ENCODE data around the gene MOB3B.
A peak's percentile ranks its signal among the peaks of the same experiment; 100 is the strongest.

The MOB3B gene

GRCh38 chr9:27529316-27530278 is at the start of gene MOB3B:
Gene MOB3B, minus strand, starts transcription at chr9:27529814. Its CDS starts 74,264 bp downstream, at chr9:27455550.
- peak; percentile 68 for DNase-seq

GRCh38 chr9:27573634-27574590 is 44.3 kb upstream of the MOB3B start:
- DNase-seq = peak; percentile 99

GRCh38 chr9:27572918-27573633 is 43.5 kb upstream of the MOB3B start, which contains the start of gene C9orf72:
Gene C9orf72, minus strand, starts transcription at chr9:27573481. Its CDS starts 6,361 bp downstream, at chr9:27567120.
- peak; percentile 77 for DNase-seq

- peak; percentile 47 for DNase-seq
Observed at GRCh38 chr9:27572566-27572917, 42.9 kb upstream of the MOB3B start.

- DNase-seq = no peak
Observed at GRCh38 chr9:27572061-27572460, 42.4 kb upstream of the MOB3B start.

GRCh38 chr9:27571011-27571410 is 41.4 kb upstream of the MOB3B start:
- DNase-seq = no peak

GRCh38 chr9:27569406-27569805 is 39.8 kb upstream of the MOB3B start:
- no peak for DNase-seq

GRCh38 chr9:27566118-27566517 is 36.5 kb upstream of the MOB3B start:
- DNase-seq = no peak

- DNase-seq = no peak
Observed at GRCh38 chr9:27565696-27566095, 36.1 kb upstream of the MOB3B start.

GRCh38 chr9:27564670-27565069 is 35.1 kb upstream of the MOB3B start:
- DNase-seq = no peak

GRCh38 chr9:27563738-27564430 is 34.3 kb upstream of the MOB3B start:
- DNase-seq = no peak

- DNase-seq = no peak
Observed at GRCh38 chr9:27561685-27562084, 32.1 kb upstream of the MOB3B start.

GRCh38 chr9:27560457-27560856 is 30.8 kb upstream of the MOB3B start:
- DNase-seq = no peak

GRCh38 chr9:27558307-27558706 is 28.7 kb upstream of the MOB3B start:
- DNase-seq = no peak

- DNase-seq = no peak
Observed at GRCh38 chr9:27556470-27556869, 26.9 kb upstream of the MOB3B start.

GRCh38 chr9:27554712-27555111 is 25.1 kb upstream of the MOB3B start:
- no peak for DNase-seq

GRCh38 chr9:27549196-27549755 is 19.7 kb upstream of the MOB3B start:
- DNase-seq = peak; percentile 56

- peak; percentile 23 for DNase-seq
Observed at GRCh38 chr9:27548055-27548741, 18.6 kb upstream of the MOB3B start.

- DNase-seq = no peak
Observed at GRCh38 chr9:27545471-27545870, 15.9 kb upstream of the MOB3B start.

GRCh38 chr9:27542508-27542907 is 12.9 kb upstream of the MOB3B start:
- no peak for DNase-seq

GRCh38 chr9:27541740-27542139 is 12.1 kb upstream of the MOB3B start:
- no peak for DNase-seq
